ENCODE measurements around the gene ROR1.
"Not testable (repeated sequence)": the region's sequence is repeated elsewhere in the genome, so short reads cannot be mapped to it uniquely, and the experiment has no call there.

The ROR1 gene

GRCh38 chr1:63826246-63826861 lies 52.5 kb downstream of the ROR1 start:
- DNase-seq, result not testable (repeated sequence)

- no peak for DNase-seq
These were observed 53.8 kb downstream of the ROR1 start for GRCh38 chr1:63827411-63828321.

- no peak for DNase-seq
These were observed 54.7 kb downstream of the ROR1 start for GRCh38 chr1:63828322-63829044.

GRCh38 chr1:63829349-63830327 lies 55.8 kb downstream of the ROR1 start:
- DNase-seq, result no peak

GRCh38 chr1:63831409-63831808 lies 57.6 kb downstream of the ROR1 start:
- no peak for DNase-seq

- no peak for DNase-seq
These were observed 59.7 kb downstream of the ROR1 start for GRCh38 chr1:63833363-63834119.

GRCh38 chr1:63835128-63835527 lies 61.3 kb downstream of the ROR1 start:
- DNase-seq, result no peak

- no peak for DNase-seq
These were observed 62.6 kb downstream of the ROR1 start for GRCh38 chr1:63836374-63836773.

- no peak for DNase-seq
These were observed 63.0 kb downstream of the ROR1 start for GRCh38 chr1:63836830-63837229.

- no peak for DNase-seq
These were observed 69.2 kb downstream of the ROR1 start for GRCh38 chr1:63843010-63843409.

GRCh38 chr1:63843884-63844283 lies 70.1 kb downstream of the ROR1 start:
- DNase-seq, result no peak

- DNase-seq, result no peak
These were observed 71.5 kb downstream of the ROR1 start for GRCh38 chr1:63845346-63845745.

- no peak for DNase-seq
These were observed 73.6 kb downstream of the ROR1 start for GRCh38 chr1:63847308-63847910.

GRCh38 chr1:63848733-63849132 lies 74.9 kb downstream of the ROR1 start:
- no peak for DNase-seq

- no peak for DNase-seq
These were observed 75.3 kb downstream of the ROR1 start for GRCh38 chr1:63849149-63849548.

- DNase-seq, result no peak
These were observed 80.3 kb downstream of the ROR1 start for GRCh38 chr1:63854091-63854490.

- no peak for DNase-seq
These were observed 82.1 kb downstream of the ROR1 start for GRCh38 chr1:63855942-63856341.

GRCh38 chr1:63856924-63857323 lies 83.1 kb downstream of the ROR1 start:
- no peak for DNase-seq

GRCh38 chr1:63857478-63857877 lies 83.7 kb downstream of the ROR1 start:
- DNase-seq, result no peak

- no peak for DNase-seq
These were observed 84.3 kb downstream of the ROR1 start for GRCh38 chr1:63858153-63858552.

Data from GF-D8 (cell line).